HG03025 (cell line): Measurements from ENCODE around the gene EHD2.
"Not testable (repeated sequence)": the region's sequence is repeated elsewhere in the genome, so short reads cannot be mapped to it uniquely, and the experiment has no call there.

Experiments
- ATAC-seq: cut with Tn5 transposase; IDR thresholded peaks from one replicate; pipeline ENCODE4 v1.9.1; 2021; ENCODE audit warnings: mild to moderate bottlenecking, moderate library complexity; ENCODE audit not compliant: unreplicated experiment, low FRiP score

Gene EHD2

DNA sequence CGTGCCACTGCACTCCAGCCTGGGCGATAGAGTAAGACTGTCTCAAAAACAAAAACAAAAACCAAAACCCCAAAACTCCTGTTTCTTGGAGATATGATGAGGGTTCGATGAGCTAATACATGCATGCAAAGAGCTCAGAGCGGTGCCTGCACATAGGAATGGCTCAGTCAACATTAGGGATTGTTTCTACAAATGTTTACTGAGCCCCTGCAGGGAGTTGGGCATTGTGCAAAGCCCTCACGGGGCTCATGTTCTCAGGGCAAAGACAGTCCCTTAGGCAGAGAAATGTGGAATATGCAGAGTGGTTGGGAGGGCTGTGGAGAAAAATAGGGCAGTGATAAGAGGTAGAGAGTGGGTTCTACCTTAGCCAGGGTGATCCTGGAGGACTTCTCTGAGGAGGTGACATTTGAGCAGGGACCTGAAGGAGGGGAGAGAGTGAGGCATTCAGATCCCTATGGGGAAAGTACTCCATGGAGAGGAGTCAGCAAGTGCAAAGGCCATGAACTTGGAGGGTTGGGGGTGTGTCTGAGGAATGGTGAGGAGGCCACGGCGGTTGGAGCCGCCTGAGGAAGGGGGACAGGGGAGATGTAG, 1.5 kb upstream of the EHD2 start:
- no peak for ATAC-seq

DNA sequence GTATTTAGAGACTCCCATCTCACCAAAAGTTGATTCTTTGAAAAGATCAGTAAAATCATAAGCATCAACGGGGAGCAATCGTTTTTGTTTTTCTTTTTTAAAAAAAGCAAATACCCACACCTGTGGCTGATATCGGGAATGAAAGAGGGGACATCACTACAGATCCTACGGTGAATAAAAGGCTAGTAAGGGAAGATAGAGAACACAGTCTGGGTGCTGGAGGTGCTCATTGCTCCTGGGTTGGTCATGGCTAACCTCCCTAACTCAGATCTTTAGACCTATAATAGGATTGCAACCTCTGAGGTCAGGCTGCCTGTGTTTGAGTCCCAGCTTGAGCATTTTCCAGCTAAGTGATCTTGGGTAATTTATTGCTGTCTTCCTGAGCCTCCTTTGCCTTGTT, 1.1 kb downstream of the EHD2 start:
- ATAC-seq, result no peak

DNA sequence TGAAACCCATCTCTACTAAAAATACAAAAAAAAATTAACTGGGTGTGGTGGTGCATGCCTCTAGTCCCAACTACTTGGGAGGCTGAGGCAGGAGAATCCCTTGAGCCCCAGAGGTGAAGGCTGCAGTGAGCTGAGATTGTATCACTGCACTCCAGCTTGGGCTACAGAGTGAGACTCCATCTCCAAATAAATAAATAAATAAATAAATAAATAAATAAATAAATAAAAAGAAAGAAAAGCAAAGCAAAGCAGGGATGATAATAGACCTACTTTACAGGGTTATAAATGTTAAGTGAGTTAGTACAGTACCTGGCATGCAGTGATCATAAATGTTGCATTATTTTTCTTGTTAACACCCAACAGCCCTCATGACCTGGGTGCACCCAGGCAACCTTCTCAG, 1.6 kb downstream of the EHD2 start:
- ATAC-seq, result not testable (repeated sequence)

DNA sequence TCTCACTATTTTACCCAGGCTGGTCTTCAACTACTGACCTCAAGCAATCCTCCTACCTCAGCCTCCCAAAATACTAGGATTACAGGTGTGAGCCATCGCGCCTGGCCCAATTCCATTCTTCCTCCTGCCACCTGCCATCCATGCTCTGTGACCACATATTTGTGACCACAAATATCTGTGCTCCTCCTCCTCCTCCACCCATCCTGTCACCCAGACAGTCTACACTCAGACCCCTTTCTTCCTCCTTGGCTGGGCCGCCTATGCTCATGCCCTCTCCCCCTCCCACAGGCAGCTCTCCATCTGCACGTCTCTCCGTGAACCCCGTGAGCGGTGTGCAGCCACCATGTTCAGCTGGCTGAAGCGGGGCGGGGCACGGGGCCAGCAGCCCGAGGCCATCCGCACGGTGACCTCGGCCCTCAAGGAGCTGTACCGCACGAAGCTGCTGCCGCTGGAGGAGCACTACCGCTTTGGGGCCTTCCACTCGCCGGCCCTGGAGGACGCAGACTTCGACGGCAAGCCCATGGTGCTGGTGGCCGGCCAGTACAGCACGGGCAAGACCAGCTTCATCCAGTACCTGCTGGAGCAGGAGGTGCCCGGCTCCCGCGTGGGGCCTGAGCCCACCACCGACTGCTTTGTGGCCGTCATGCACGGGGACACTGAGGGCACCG, 3.2 kb downstream of the EHD2 start:
- ATAC-seq, result no peak

DNA sequence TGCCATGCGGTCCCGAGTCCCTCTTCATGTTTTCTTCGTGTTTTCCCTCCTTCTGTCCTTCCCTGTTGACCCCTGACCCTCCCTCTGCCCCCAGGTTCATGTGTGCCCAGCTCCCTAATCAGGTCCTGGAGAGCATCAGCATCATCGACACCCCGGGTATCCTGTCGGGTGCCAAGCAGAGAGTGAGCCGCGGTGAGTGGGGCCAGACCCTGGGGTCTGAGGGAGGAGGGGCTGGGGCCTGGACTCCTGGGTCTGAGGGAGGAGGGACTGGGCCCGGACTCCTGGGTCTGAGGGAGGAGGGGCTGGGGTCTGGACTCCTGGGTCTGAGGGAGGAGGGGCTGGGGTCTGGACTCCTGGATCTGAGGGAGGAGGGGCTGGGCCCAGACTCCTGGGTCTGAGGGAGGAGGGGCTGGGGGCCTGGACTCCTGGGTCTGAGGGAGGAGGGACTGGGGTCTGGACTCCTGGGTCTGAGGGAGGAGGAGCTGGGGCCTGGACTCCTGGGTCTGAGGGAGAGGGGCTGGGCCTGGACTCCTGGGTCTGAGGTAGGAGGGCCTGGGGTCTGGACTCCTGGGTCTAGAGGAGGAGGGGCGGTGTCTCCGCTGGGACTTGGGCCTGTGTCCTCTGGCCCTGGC, 5.3 kb downstream of the EHD2 start:
- not testable (repeated sequence) for ATAC-seq

DNA sequence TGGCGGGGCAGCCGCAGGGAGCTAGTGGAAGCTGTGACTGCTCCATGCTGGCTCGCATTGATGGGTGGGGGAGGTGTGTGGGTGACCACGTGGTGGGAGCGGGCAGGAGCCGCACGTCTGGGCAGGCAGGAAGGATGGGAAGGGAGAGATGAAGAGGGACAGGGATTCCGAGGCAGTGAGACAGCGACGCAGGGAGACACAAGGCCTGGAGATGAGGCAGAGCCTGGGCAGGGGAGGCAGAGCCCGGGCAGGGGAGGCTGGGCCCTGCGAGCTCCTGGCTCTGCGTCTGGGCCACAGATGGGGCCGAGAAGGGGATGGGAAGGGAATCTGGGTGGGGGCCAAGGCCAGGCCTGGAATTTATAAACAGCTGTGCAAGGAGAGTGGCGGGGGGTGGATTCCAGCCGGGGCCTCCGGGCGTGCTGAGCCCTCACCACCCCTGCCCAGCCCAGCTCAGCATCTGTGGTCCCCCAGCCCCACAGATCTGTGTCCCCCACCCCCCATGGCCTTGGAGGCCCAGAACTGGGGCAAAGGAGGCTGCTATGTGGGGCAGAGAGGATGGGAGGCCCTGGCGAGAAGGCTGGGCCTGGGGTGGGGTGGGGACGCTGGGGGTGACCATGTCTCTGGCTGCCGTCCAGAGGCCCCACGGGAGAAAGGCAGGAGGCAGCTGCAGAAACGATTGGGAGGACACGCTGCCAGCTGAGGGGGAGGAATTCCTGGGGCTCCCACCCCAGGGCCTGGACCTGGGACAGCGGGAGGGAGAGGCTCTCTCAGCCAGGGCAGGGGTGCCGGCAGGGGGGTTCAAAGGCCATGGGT, 6.0 kb downstream of the EHD2 start:
- no peak for ATAC-seq

DNA sequence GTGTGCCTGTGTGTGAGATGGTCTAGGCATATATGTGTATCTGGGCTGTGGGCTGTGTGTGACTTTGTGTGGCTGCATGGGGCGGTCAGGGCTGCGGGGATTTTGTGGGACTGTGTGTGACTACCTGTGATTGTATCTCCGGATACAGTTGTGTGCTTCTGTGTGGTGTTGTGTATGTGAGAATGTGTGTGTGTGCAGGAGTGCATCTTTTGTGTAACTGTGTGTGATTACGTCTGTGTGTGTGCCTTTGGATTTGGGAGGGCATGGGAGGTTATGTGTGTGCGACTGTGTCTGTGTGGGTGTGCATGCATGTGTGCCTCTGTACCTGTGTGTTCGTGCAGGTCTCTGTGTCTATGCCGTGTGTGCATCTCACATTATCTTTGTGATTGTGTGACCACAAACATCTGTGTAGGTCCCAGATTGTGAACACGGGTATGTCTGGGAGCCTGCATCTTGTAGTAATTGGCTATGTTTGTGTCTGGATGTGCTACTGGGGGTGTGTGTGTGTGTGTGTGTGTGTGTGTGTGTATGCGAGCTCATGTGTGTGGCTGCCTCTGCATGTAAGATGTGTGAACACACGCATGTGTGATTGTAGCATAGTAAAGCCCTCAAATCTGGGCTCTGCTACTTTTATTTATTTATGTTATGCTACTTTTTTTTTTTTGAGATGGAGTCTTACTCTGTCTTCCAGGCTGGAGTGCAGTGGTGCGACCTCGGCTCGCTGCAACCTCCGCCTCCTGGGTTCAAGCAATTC, 7.6 kb downstream of the EHD2 start:
- no peak for ATAC-seq

DNA sequence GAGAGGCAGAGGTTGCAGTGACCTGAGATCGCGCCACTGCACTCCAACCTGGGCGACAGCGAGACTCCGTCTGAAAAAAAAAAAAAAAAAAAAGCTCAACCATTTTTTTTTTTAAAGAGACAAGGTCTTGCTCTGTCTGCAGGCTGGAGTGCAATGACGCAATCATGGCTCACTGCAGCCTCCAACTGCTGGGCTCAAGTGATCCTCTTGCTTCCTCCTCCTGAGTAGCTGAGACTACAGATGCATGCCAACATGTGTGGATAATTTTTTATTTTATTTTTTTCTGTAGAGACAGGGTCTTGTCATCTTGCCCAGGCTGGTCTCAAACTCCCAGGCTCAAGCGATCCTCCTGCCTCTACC, 10.3 kb downstream of the EHD2 start:
- ATAC-seq, result no peak

DNA sequence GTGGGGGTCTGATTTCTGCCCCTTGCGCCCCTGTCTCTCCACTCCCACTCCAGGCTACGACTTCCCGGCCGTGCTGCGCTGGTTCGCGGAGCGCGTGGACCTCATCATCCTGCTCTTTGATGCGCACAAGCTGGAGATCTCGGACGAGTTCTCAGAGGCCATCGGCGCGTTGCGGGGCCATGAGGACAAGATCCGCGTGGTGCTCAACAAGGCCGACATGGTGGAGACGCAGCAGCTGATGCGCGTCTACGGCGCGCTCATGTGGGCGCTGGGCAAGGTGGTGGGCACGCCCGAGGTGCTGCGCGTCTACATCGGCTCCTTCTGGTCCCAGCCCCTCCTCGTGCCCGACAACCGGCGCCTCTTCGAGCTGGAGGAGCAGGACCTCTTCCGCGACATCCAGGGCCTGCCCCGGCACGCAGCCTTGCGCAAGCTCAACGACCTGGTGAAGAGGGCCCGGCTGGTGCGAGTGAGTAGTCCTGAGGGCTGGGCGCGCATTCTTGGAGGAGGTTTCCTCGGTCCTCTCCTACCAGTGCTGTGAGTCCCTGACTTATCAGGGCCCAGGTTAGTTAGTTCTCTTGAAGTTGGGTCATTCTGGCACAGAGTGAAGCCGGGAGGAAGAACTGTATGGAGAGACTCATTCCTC, 12.7 kb downstream of the EHD2 start:
- no peak for ATAC-seq

DNA sequence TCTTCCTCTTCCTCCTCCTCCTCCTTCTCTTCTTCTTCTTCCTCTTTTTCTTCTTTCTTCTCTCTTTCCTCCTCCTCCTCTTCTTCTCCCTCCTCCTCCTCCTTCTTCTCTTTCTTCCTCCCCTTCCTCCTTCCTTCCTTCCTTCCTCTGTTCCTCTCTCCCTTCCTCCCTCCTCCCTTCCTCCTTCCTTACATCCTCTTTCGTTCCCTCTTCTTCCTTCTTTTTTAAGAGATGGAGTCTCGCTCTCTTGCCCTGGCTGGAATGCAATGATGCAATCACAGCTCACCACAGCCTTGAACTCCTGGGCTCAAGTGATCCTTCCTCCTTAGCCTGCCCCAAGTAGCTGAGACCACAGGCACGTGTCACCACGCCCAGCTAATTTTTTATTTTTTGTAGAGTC, 13.2 kb downstream of the EHD2 start:
- ATAC-seq, result no peak

DNA sequence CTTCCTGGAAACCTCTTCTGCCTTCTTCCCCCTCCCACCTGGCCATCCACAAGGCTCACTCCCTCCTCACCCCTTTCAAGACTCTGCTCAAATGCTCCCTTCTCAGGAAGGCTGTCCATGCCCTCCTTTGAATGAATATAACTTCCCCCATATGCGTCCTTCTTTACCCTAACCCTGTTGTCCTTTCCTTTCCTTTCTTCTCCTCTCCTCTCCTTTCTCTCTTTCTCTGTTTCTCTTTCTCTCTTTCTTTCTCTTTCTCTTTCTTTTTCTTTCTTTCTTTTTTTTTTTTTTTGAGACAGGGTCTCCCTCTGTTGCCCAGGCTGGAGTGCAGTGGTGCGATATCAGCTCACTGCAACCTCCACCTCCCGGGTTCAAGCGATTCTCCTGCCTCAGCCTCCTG, 15.1 kb downstream of the EHD2 start:
- ATAC-seq, result not testable (repeated sequence)

DNA sequence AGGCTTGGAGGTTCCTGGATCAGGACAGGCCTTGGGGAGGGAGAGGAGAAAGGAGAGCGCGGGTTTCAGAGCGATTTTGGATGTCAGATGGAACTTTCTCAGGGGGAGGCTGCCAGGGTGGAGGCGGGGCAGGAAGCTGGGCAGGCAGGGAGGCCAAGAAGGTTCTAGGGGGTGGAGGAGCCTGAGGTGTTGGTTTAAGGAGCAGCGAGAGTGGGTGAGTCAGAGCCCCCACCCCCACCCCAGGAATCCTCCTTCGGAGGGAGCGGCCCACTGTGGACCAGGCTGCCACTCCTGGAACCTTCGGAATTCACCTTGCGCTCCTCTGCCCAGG, 16.2 kb downstream of the EHD2 start:
- ATAC-seq, result no peak

DNA sequence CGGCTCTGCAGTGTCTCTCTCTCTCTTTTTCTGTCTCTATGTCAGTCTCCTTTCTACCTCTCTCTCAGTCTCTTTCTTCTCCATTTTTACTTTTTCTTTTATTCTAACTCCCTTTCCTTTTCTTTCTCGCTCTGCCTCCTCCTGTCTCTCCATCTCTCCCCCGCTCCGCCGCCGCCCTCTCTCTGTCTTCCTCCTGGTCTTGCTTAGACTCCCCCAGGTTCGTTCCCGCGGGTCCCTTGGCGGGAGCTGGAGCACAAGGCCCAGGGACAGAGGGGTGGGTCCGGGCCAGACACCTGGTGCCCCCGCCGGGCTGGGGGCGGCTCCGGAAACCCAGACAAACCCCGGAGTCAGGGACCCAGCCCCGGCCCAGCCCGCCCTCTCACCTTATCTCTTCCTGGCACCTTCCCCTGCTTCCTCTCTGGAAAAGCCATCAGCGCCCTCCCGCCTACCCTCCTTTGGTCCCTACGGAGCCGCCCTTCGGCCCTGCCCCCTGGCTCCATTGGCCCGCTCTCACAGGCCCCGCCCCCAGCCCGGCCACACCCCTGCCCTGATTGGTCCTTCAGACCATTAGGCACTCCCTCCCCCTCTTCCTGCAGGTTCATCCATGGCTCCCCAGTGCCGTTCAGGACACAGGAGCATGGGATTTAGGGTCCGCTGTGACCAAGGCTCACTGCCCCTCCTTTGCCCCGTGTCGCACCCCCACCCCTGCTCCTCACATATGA, 16.7 kb downstream of the EHD2 start:
- no peak for ATAC-seq

DNA sequence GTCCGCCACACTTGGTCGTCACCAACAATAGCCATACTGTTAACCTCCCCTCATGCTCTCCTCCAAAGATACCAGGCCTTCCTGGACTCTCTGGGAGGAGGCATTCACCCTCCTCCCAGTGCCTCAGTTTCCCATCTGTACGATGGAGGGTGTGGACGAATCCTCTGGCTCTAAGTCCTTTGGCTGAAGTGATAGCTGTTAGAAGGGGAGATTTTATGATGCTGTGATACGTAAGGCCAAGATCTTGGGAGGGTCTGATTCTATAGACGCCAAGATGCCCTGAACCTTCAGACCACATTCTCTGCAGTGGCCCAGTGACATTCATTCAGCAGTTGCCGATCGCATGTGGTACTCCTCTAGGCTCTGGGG, 17.3 kb downstream of the EHD2 start:
- ATAC-seq, result no peak

DNA sequence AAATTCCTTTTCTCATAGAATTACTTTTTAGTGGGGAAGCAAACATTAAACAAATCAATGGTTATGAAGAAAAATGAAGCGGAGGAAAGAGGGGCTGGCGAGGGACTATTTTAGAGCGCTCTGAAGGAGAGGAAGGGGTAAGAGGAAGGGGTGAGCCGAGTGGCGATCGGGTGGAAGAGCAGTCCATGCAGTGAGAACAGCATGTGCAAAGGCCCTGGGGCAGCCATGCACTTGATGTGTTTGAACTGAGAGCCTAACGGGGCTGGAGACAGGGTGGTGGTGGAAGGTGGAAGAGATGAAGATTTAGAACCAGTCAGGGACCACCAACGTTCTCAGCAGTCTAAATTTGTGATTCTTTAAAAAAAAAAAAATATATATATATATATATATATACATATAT, 17.7 kb downstream of the EHD2 start:
- no peak for ATAC-seq

DNA sequence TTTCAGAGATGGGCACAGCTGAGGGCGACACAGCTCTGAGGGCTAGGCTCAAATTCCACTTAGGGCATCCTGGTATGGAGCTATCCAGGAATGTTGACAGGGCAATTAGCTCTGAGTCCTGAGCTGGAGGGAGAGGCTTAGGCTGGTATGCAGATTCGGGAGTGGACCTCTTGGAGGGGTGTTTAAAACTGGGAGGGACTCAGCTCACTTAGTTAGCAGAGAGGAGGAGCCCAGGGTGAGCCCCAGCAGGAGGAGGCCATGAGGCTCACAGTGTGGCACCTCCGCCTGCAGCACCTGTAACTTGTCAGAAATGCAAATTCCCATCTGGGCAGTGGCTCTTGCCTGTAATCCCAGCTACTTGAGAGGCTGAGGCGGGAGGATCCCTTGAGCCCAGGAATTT, 21.9 kb downstream of the EHD2 start:
- ATAC-seq, result no peak

DNA sequence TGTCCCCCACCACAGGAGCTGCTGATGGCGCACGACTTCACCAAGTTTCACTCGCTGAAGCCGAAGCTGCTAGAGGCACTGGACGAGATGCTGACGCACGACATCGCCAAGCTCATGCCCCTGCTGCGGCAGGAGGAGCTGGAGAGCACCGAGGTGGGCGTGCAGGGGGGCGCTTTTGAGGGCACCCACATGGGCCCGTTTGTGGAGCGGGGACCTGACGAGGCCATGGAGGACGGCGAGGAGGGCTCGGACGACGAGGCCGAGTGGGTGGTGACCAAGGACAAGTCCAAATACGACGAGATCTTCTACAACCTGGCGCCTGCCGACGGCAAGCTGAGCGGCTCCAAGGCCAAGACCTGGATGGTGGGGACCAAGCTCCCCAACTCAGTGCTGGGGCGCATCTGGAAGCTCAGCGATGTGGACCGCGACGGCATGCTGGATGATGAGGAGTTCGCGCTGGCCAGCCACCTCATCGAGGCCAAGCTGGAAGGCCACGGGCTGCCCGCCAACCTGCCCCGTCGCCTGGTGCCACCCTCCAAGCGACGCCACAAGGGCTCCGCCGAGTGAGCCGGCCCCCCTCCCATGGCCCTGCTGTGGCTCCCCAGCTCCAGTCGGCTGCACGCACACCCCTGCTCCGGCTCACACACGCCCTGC, 27.8 kb downstream of the EHD2 start:
- ATAC-seq, result no peak

DNA sequence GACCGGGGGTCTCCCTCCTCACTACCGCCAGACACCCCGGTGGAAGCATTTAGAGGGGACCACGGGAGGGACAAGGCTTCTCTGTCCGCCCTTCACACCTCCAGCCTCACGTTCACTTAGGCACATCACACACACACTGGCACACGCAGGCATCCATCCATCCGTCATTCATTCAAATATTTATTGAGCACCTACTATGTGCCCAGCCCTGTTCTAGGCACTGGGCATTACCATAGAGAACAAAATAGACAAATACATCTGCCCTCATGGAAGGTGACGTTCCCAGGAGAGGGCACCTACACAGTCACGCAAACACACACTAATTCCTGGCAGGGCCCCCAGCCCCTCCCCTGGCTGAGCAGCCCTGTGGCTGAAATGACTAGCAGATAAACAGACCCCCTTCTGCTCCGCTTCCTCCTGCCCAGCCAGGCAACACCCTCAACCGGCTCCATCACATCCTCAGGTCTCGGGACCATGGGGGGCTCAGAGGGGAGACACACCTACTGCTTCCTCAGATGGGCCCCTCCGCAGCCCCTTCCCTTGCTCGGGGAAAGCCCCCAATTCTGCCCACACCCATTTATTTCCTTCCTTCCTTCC, 28.4 kb downstream of the EHD2 start:
- no peak for ATAC-seq

DNA sequence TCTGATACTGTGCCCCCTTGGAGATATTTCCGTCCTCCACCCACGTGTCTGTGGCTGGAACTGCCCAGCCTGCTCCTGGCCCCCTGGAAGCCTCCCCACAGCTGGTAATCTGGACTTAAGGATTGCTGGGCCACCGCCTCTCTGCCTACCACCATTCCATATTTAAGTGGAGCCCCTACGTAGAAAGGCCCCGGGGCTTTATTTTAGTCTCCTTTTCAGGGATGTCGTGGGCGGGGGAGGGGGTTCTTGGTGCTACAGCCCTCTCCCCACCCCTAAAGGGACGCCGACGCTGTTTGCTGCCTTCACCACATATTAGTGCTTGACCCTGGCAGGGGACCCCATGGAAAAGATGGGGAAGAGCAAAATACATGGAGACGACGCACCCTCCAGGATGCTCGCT, 29.4 kb downstream of the EHD2 start:
- ATAC-seq, result no peak
